ENCODE data around the gene MKRN1.

DNA sequence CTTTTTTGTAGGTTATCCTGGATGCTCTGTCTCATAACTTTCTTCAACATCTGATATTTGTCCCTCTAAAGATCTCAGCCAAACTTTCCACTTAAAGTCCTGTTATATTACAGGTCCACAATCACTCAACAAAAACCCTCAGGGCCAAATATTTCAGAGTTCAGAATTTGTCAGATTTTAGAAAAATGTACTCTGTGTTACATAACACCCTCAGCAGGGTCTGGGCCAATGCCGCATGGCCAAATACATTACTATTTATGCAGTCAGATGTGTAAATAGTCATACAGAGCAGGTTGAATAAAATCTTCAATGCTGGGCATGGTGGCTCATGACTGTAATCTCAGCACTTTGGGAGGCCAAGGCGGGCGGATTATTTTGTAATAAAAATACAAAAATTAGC is 63.9 kb downstream of the MKRN1 start:
- TF ChIP-seq, protein P1, sequence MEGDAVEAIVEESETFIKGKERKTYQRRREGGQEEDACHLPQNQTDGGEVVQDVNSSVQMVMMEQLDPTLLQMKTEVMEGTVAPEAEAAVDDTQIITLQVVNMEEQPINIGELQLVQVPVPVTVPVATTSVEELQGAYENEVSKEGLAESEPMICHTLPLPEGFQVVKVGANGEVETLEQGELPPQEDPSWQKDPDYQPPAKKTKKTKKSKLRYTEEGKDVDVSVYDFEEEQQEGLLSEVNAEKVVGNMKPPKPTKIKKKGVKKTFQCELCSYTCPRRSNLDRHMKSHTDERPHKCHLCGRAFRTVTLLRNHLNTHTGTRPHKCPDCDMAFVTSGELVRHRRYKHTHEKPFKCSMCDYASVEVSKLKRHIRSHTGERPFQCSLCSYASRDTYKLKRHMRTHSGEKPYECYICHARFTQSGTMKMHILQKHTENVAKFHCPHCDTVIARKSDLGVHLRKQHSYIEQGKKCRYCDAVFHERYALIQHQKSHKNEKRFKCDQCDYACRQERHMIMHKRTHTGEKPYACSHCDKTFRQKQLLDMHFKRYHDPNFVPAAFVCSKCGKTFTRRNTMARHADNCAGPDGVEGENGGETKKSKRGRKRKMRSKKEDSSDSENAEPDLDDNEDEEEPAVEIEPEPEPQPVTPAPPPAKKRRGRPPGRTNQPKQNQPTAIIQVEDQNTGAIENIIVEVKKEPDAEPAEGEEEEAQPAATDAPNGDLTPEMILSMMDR (IDR thresholded peaks at IDR 0.05): no peak
- TF ChIP-seq SIN3A (IDR thresholded peaks at IDR 0.05; ENCODE audit: borderline replicate concordance, insufficient read depth, low read depth, low read length) (no peak), TCF7L2 (IDR thresholded peaks at IDR 0.05; ENCODE audit: low read depth, low read length) (no peak)
- TF ChIP-seq, protein P2, sequence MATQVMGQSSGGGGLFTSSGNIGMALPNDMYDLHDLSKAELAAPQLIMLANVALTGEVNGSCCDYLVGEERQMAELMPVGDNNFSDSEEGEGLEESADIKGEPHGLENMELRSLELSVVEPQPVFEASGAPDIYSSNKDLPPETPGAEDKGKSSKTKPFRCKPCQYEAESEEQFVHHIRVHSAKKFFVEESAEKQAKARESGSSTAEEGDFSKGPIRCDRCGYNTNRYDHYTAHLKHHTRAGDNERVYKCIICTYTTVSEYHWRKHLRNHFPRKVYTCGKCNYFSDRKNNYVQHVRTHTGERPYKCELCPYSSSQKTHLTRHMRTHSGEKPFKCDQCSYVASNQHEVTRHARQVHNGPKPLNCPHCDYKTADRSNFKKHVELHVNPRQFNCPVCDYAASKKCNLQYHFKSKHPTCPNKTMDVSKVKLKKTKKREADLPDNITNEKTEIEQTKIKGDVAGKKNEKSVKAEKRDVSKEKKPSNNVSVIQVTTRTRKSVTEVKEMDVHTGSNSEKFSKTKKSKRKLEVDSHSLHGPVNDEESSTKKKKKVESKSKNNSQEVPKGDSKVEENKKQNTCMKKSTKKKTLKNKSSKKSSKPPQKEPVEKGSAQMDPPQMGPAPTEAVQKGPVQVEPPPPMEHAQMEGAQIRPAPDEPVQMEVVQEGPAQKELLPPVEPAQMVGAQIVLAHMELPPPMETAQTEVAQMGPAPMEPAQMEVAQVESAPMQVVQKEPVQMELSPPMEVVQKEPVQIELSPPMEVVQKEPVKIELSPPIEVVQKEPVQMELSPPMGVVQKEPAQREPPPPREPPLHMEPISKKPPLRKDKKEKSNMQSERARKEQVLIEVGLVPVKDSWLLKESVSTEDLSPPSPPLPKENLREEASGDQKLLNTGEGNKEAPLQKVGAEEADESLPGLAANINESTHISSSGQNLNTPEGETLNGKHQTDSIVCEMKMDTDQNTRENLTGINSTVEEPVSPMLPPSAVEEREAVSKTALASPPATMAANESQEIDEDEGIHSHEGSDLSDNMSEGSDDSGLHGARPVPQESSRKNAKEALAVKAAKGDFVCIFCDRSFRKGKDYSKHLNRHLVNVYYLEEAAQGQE (IDR thresholded peaks at IDR 0.05; ENCODE audit: insufficient read depth in 1 of 2, low read depth in 2 of 2, low read length in 1 of 2): no peak
